ENCODE data around the gene ILF3.

ILF3 gene

DNA sequence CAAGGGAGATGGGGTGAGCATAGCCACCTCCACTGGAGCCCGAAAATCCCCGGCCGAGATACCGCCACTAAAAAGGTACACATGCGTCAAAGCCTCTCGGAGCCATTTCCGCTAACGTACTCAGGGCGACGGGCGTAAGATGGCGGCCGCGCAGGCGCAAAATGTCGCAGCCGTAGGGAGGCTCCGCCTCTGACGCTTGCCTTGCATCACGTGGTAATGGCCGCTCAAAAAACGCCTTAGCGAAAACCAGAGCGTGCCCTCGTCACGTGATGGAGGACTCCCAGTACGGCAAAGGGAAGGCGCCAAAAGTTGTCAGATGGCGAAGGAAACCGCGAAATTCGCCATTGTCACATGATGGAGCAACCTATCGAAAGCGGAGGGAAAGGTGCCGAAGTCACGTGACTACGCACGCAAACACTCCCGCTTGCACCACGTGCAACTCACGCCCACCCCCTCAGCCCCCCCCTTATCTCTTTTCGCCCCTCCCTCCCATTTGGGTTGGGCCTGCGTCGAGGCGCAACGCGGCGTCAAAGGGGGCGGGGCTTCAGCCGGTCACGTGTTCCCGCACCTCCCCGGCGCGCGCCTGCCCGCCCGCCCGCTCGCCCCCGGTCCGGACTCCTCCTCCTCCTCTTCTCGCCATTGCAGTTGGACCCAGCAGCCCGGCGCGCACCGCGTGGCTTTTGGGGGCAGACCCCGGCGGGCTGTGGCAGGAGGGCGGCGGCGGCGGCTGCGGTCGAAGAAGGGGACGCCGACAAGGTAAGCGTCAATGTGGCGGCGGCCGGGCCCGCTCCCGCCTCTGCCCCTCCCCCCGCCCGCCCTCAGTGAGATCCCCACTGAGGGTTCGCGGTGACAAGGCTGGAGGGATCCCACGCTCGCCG lies at the start of gene ILF3:
Gene ILF3 (plus strand): TSS at position 615 of the 878 bp plus-strand sequence. CDS start 16,260 bp downstream, outside the sequence.
- peak within 1 kb of the TSS; percentile 100 for H3K9ac ChIP-seq (ENCODE audit: insufficient read length, low read depth)
- H3K9me3 ChIP-seq (ENCODE audit: insufficient read depth, low read length), result no peaks in the 10 kb centered on the region
- H3K4me1 ChIP-seq (ENCODE audit: insufficient read depth, insufficient read length), result no peaks in the 10 kb centered on the region
- peak; percentile 100 for DNase-seq (ENCODE audit: low read depth, low spot score)
- TF ChIP-seq SUZ12 (IDR thresholded peaks at IDR 0.05; ENCODE audit: extremely low read depth, insufficient read depth, insufficient read length) (no peak), YY1 (IDR thresholded peaks at IDR 0.05; ENCODE audit: insufficient read depth, insufficient read length) (peak; percentile 95)
- peak within 1 kb of the TSS; percentile 98 for H3K4me3 ChIP-seq (ENCODE audit: insufficient read length, low read depth)
- no peaks in the 10 kb centered on the region for H3K27me3 ChIP-seq (ENCODE audit: insufficient read depth, insufficient read length)
- H3K36me3 ChIP-seq (ENCODE audit: insufficient read depth, insufficient read length, low read length), result peaks cover 42% of the 10 kb centered on the region

DNA sequence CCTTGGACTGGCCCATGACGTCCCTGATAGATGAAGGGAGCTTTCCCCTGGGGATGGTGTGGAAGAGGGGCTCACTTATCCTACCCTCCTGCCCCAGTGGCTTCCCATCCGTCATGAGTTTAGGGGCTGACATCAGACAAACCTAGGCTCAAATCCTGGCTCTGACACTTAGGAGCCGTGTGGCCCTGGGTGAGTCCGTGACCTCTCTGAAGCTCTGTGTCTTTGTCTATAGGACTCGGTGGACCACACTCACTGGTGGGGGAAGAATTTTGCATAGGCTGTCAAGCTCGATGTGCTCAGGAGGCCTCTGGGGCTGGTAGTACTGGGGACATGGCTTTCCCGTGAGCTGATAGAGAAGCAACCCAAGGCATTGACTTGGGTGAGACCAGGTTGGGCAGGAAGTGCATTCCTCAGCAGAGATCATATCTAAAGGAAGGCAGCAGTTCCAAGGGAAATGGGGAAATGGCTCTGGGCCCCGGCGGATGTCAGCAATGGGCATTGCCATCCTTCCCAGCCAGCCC lies 49.6 kb upstream of the ILF3 start:
- no peak overlapping the region for H3K4me3 ChIP-seq (ENCODE audit: insufficient read length, low read depth)

DNA sequence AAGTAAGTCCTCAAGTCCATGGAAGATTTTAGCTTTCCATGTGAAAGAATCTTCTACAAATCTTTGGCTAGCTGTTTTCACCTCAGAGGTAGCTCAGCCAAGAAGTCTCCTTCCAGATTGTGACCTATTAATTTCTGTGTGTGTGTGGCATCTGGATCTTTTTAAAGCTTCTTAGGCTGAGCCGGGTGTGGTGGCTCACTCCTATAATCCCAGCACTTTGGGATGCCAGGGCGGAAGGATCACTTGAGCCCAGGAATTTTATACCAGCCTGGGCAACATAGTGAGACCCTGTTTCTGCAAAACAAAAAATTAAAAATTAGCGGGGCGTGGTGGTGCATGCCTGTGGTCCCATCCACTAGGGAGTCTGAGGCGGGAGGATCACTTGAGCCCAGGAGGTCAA lies 42.2 kb upstream of the ILF3 start:
- no peaks in the 10 kb centered on the region for H3K27me3 ChIP-seq (ENCODE audit: insufficient read depth, insufficient read length)
- no peak overlapping the region for H3K4me3 ChIP-seq (ENCODE audit: insufficient read length, low read depth)
- TF ChIP-seq ZNF274 (IDR thresholded peaks at IDR 0.05; ENCODE audit: low read depth, low read length) (no peak), SUZ12 (IDR thresholded peaks at IDR 0.05; ENCODE audit: extremely low read depth, insufficient read depth, insufficient read length) (no peak), YY1 (IDR thresholded peaks at IDR 0.05; ENCODE audit: insufficient read depth, insufficient read length) (no peak)
- H3K36me3 ChIP-seq (ENCODE audit: insufficient read depth, insufficient read length, low read length), result peaks cover 3% of the 10 kb centered on the region
- H3K9me3 ChIP-seq (ENCODE audit: insufficient read depth, low read length), result no peaks in the 10 kb centered on the region
- no peaks in the 10 kb centered on the region for H3K4me1 ChIP-seq (ENCODE audit: insufficient read depth, insufficient read length)
- DNase-seq (ENCODE audit: low read depth, low spot score), result no peak
- H3K9ac ChIP-seq (ENCODE audit: insufficient read length, low read depth), result no peak overlapping the region

More for the DNA sequence above, 49.6 kb upstream of the ILF3 start:
- Histone ChIP-seq H3K9me3 (ENCODE audit: insufficient read depth, low read length) (peaks cover 7% of the 10 kb centered on the region; the same call in 1 of the 2 replicates), H3K36me3 (ENCODE audit: insufficient read depth, insufficient read length, low read length) (peaks cover 6% of the 10 kb centered on the region), H3K27me3 (ENCODE audit: insufficient read depth, insufficient read length) (no peaks in the 10 kb centered on the region), H3K9ac (ENCODE audit: insufficient read length, low read depth) (peak overlapping the region; percentile 42), H3K4me1 (ENCODE audit: insufficient read depth, insufficient read length) (peaks cover 9% of the 10 kb centered on the region)
- DNase-seq (ENCODE audit: low read depth, low spot score), result no peak
- TF ChIP-seq SUZ12 (IDR thresholded peaks at IDR 0.05; ENCODE audit: extremely low read depth, insufficient read depth, insufficient read length) (no peak), YY1 (IDR thresholded peaks at IDR 0.05; ENCODE audit: insufficient read depth, insufficient read length) (no peak), ZNF274 (IDR thresholded peaks at IDR 0.05; ENCODE audit: low read depth, low read length) (no peak)

DNA sequence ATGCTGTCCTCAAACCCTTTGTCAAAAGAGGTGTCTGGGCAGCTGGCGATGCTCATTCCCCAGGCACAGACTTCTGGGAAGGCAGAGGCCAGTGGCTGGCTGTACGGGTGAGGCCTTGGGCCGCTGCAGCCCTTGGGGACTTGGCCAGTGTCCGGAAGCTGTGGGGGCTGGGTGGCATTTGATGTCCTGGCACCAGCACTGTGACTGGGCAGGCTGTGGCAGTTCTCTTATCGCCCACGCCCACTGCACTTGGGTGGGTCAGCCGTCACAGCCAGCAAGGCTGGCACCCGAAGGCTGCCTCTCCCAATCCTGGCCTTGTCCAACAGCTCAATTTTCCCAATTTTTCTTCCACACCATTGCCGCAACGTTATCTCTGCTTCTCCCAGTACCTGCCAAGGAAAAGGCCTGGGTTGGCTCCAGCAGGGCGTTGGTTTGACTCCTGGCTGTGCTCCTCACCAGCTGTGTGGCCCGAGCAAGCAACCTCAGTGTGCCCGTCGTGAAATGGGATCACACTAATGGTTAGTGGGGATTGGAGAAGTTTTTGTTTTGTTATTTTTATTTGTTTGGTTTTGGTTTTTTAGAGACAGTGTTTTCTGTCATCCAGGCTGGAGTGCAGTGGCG lies 41.5 kb upstream of the ILF3 start:
- DNase-seq (ENCODE audit: low read depth, low spot score), result no peak
- Histone ChIP-seq H3K4me1 (ENCODE audit: insufficient read depth, insufficient read length) (no peaks in the 10 kb centered on the region), H3K36me3 (ENCODE audit: insufficient read depth, insufficient read length, low read length) (peaks cover 8% of the 10 kb centered on the region), H3K9ac (ENCODE audit: insufficient read length, low read depth) (no peak overlapping the region), H3K27me3 (ENCODE audit: insufficient read depth, insufficient read length) (no peaks in the 10 kb centered on the region), H3K4me3 (ENCODE audit: insufficient read length, low read depth) (no peak overlapping the region), H3K9me3 (ENCODE audit: insufficient read depth, low read length) (no peaks in the 10 kb centered on the region)
- no peak for TF ChIP-seq YY1 (IDR thresholded peaks at IDR 0.05; ENCODE audit: insufficient read depth, insufficient read length)
- no peak for TF ChIP-seq ZNF274 (IDR thresholded peaks at IDR 0.05; ENCODE audit: low read depth, low read length)
- TF ChIP-seq SUZ12 (IDR thresholded peaks at IDR 0.05; ENCODE audit: extremely low read depth, insufficient read depth, insufficient read length), result no peak

DNA sequence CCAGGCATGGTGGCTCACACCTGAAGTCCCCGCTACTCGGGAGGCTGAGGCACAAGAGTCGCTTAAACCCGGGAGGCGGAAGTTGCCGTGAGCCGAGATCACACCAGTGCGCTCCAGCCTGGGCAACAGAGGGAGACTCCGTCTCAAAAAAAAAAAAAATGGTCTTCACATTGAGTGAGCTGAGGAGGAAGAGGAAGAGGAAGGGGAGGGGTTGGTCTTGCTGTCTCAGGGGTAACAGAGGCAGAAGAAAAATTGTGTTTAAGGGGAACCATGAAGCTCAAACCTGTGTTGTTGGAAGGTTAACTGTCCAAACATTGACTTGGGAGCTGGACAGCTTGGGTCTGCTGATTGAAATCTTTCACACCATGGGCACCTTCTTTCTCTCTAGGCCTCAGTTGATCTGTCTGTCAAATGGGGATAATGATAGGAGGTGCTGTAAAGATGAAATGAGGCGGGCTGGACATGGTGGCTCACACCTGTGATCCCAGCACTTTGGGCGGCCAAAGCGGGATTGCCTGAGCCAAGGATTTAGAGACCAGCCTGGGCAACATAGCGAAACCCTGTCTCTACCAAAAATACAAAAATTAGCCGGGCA lies 38.6 kb upstream of the ILF3 start:
- no peak for DNase-seq (ENCODE audit: low read depth, low spot score)
- no peak overlapping the region for H3K4me3 ChIP-seq (ENCODE audit: insufficient read length, low read depth)
- H3K9ac ChIP-seq (ENCODE audit: insufficient read length, low read depth), result no peak overlapping the region
- no peaks in the 10 kb centered on the region for H3K27me3 ChIP-seq (ENCODE audit: insufficient read depth, insufficient read length)
- peaks cover 10% of the 10 kb centered on the region for H3K36me3 ChIP-seq (ENCODE audit: insufficient read depth, insufficient read length, low read length)
- TF ChIP-seq YY1 (IDR thresholded peaks at IDR 0.05; ENCODE audit: insufficient read depth, insufficient read length) (no peak), ZNF274 (IDR thresholded peaks at IDR 0.05; ENCODE audit: low read depth, low read length) (no peak)
- H3K9me3 ChIP-seq (ENCODE audit: insufficient read depth, low read length), result no peaks in the 10 kb centered on the region
- peaks cover 3% of the 10 kb centered on the region for H3K4me1 ChIP-seq (ENCODE audit: insufficient read depth, insufficient read length)

DNA sequence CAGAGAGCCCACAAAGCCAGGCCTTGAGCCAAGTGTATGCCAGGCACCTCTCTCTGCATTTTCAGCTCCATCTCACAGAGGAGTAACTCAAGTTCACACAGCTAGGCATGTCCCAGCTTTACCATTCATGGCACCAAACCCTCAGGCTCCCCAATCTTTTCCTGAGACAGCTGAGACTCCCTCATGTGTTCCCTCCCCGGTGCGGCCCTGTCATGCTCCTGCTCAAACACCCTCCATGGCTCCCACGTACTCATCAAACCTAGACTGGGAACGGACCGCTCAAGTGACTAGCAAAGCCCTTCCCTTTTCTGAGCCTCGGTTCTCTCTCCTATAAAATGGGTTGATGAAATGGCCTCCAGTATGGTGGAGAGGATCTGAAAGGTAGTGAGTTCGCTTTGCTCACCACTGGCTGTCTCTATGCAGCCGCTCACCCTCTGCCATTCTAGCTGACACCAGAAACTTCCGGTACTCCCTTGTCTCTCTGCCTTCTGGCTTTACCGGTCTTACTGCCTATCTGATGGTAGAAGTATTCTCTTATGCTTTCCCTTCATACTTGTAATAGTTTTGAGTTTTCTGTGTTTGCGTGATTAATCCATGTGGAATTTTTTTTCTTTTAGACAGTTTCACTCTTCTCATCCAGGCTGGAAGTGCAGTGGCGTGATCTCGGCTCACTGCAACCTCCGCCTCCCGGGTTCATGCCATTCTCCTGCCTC lies 36.6 kb upstream of the ILF3 start:
- Histone ChIP-seq H3K4me3 (ENCODE audit: insufficient read length, low read depth) (no peak overlapping the region), H3K9me3 (ENCODE audit: insufficient read depth, low read length) (no peaks in the 10 kb centered on the region), H3K36me3 (ENCODE audit: insufficient read depth, insufficient read length, low read length) (peaks cover 10% of the 10 kb centered on the region), H3K27me3 (ENCODE audit: insufficient read depth, insufficient read length) (no peaks in the 10 kb centered on the region), H3K4me1 (ENCODE audit: insufficient read depth, insufficient read length) (peaks cover 3% of the 10 kb centered on the region), H3K9ac (ENCODE audit: insufficient read length, low read depth) (no peak overlapping the region)
- DNase-seq (ENCODE audit: low read depth, low spot score), result no peak
- TF ChIP-seq ZNF274 (IDR thresholded peaks at IDR 0.05; ENCODE audit: low read depth, low read length) (no peak), SUZ12 (IDR thresholded peaks at IDR 0.05; ENCODE audit: extremely low read depth, insufficient read depth, insufficient read length) (no peak), YY1 (IDR thresholded peaks at IDR 0.05; ENCODE audit: insufficient read depth, insufficient read length) (no peak)

Measured in NT2/D1 (cell line).